HEK293T (cell line): ENCODE results near the gene PDS5B.

ENCODE experiments used
- ARNT ChIP-seq: fragments of 450-650 bp; IDR thresholded peaks from 2 replicates; pipeline ENCODE4 v1.6.1; 2017; ENCODE audit warnings: mild to moderate bottlenecking
- BHLHE40 ChIP-seq: fragments of 450-650 bp; IDR thresholded peaks from 2 replicates; pipeline ENCODE4 v1.6.1; 2016; ENCODE audit warnings: mild to moderate bottlenecking, moderate library complexity, borderline replicate concordance
- ELF4 ChIP-seq: fragments of 450-650 bp; IDR thresholded peaks from 2 replicates; pipeline ENCODE4 v1.6.1; 2017; ENCODE audit warnings: antibody characterized with exemption
- FOXA1 ChIP-seq: fragments of 450-650 bp; IDR thresholded peaks from 2 replicates; pipeline ENCODE4 v1.6.1; 2016; ENCODE audit warnings: mild to moderate bottlenecking
- FOXK2 ChIP-seq: fragments of 450-650 bp; IDR thresholded peaks from 2 replicates; pipeline ENCODE4 v1.6.1; 2016; ENCODE audit warnings: mild to moderate bottlenecking
- FOXM1 ChIP-seq: fragments of 450-650 bp; IDR thresholded peaks from 2 replicates; pipeline ENCODE4 v1.6.1; 2017; ENCODE audit warnings: mild to moderate bottlenecking, borderline replicate concordance
- HDGF ChIP-seq: fragments of 450-650 bp; IDR thresholded peaks from 2 replicates; pipeline ENCODE4 v1.6.1; 2017; ENCODE audit warnings: antibody characterized with exemption, borderline replicate concordance
- LEF1 ChIP-seq: fragments of 450-650 bp; IDR thresholded peaks from 2 replicates; pipeline ENCODE4 v1.6.1; 2017; ENCODE audit warnings: mild to moderate bottlenecking, borderline replicate concordance
- NFRKB ChIP-seq: fragments of 450-650 bp; IDR thresholded peaks from 2 replicates; pipeline ENCODE4 v1.6.1; 2016; ENCODE audit warnings: mild to moderate bottlenecking, moderate library complexity
- SP1 ChIP-seq: fragments of 450-650 bp; IDR thresholded peaks from 2 replicates; pipeline ENCODE4 v1.6.1; 2017
- SUZ12 ChIP-seq: fragments of 450-650 bp; IDR thresholded peaks from 2 replicates; pipeline ENCODE4 v1.6.1; 2016; ENCODE audit warnings: mild to moderate bottlenecking
- TARDBP ChIP-seq: fragments of 450-650 bp; IDR thresholded peaks from 2 replicates; pipeline ENCODE4 v1.6.1; 2016

DNA sequence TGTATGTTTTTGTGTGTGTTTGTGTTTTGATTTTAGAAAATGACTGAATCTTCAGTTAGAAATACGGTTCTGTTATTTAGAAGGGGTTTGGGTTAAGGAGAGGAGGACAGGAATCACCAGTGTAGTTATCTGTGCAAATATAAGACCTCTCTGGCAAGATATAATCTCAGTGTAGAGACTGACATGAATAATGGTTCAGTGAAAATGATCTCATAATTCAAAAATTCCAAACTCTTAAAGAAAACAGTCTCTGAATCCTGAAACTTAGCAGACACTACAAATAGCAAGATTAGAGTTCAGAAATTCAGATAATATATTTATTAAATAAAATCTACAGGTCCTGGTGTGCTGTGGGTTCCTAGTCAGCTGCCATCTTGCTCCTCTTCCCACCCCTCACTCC is 73.5 kb downstream of the PDS5B start:
- TF ChIP-seq SUZ12 = no peak
- no peak for TF ChIP-seq SP1
- TF ChIP-seq FOXM1 = no peak
- no peak for TF ChIP-seq NFRKB
- no peak for TF ChIP-seq ARNT
- TF ChIP-seq BHLHE40 = no peak
- TF ChIP-seq LEF1 = no peak
- no peak for TF ChIP-seq FOXK2
- no peak for TF ChIP-seq TARDBP
- TF ChIP-seq HDGF = no peak
- TF ChIP-seq ELF4 = no peak
- no peak for TF ChIP-seq FOXA1
